GM12878 (cell line): Measurements from ENCODE around the gene NMT1. TPM values are rescaled to one million over a fixed set of nuclear protein-coding genes. Genes with fewer than 3 reads are reported as not detected.

Source experiments
- ATAC-seq: fragments of 200-7000 bp; cut with Tn5 transposase; 3 replicates; pipeline ENCODE4 v1.9.1; 2020; ENCODE audit warnings: mild to moderate bottlenecking, moderate library complexity
- BruUV-seq: library from RNA; stranded (reverse); fragments of 400-500 nt; replicated peaks from 2 replicates; lab custom pipeline; 2021; lab: Mats Ljungman, UMichigan
- CTCF ChIA-PET: fragments of 300-600 bp; sonication (Branson Sonifier 250); formaldehyde crosslinking; extraction: SDS; loops from one replicate; lab custom pipeline; 2021; ENCODE audit warnings: inconsistent platforms; lab: Yijun Ruan, JAX
- POLR2A ChIA-PET: fragments of 350-600 bp; formaldehyde crosslinking; extraction: SDS; loops from one replicate; lab custom pipeline; 2021; ENCODE audit warnings: inconsistent platforms; lab: Charles Lee
- RAD21 ChIA-PET: fragments of 300-600 bp; sonication (Branson Sonifier 250); formaldehyde crosslinking; loops from one replicate; lab custom pipeline; 2023; ENCODE audit warnings: antibody characterized with exemption; ENCODE audit not compliant: unreplicated experiment; lab: Charles Lee
- SMC1A ChIA-PET: fragments of 300-600 bp; sonication (Branson Sonifier 250); formaldehyde crosslinking; loops from one replicate; lab custom pipeline; 2023; ENCODE audit not compliant: unreplicated experiment, uncharacterized antibody; lab: Charles Lee
- DNase-seq: peaks from one replicate; pipeline ENCODE4 v3.0.0-alpha.2; 2011; ENCODE audit warnings: low read depth, low spot score
- FAIRE-seq: peaks from 3 replicates; lab custom pipeline; 2011; peaks lifted over from hg19 to GRCh38; lab: Jason Lieb, UNC
- H2AFZ ChIP-seq: 2 replicates; pipeline ENCODE4 v1.6.0; 2011; ENCODE audit warnings: low read depth, low read length, control low read depth; ENCODE audit not compliant: control insufficient read depth
- H3K27ac ChIP-seq: 2 replicates; pipeline ENCODE4 v1.5.1; 2011; ENCODE audit warnings: control low read depth; ENCODE audit not compliant: control insufficient read depth, insufficient read depth
- H3K27me3 ChIP-seq, 2 experiments: replicated peaks in 1 of 2; 2 replicates each; pipeline versions ENCODE4 v1.6.0 to v1.6.1; 2011; ENCODE audit warnings: low read length in 1 of 2; ENCODE audit not compliant: control insufficient read depth in 2 of 2, insufficient read depth in 2 of 2
- H3K36me3 ChIP-seq, 2 experiments: 2 replicates each; pipeline ENCODE4 v1.5.1; 2011; ENCODE audit warnings: low read length in 1 of 2; ENCODE audit not compliant: control insufficient read depth in 2 of 2, insufficient read depth in 2 of 2
- H3K4me1 ChIP-seq: 2 replicates; pipeline ENCODE4 v1.6.1; 2011; ENCODE audit warnings: mild to moderate bottlenecking, low read length, moderate library complexity, mixed read lengths; ENCODE audit not compliant: control insufficient read depth, insufficient read depth
- H3K4me2 ChIP-seq: 2 replicates; pipeline ENCODE4 v1.6.0; 2011; ENCODE audit warnings: control low read depth; ENCODE audit not compliant: control insufficient read depth, insufficient read depth
- H3K4me3 ChIP-seq: fragments of 200-600 bp; sonication (generic); 2 replicates; pipeline ENCODE4 v1.5.1; 2016
- H3K79me2 ChIP-seq: 2 replicates; pipeline ENCODE4 v1.6.0; 2011; ENCODE audit warnings: low read length; ENCODE audit not compliant: control insufficient read depth, insufficient read depth
- H3K9ac ChIP-seq: 2 replicates; pipeline ENCODE4 v1.8.0; 2011; ENCODE audit warnings: low read length, control low read depth, mixed read lengths; ENCODE audit not compliant: control insufficient read depth, insufficient read depth
- H3K9me3 ChIP-seq: replicated peaks from 3 replicates; pipeline ENCODE4 v1.5.1; 2011; ENCODE audit warnings: mild to moderate bottlenecking, low read length; ENCODE audit not compliant: control insufficient read depth, insufficient read depth
- H4K20me1 ChIP-seq: 2 replicates; pipeline ENCODE4 v1.6.0; 2011; ENCODE audit not compliant: control insufficient read depth, insufficient read depth
- CBFB ChIP-seq: IDR thresholded peaks from 2 replicates; pipeline ENCODE4 v1.6.1; 2016; ENCODE audit warnings: antibody characterized with exemption, low read depth
- CEBPB ChIP-seq, 2 experiments: fragments of 150-350 bp in 1 of 2; IDR thresholded peaks; 2 replicates each; pipeline ENCODE4 v1.6.1; 2012 to 2014; ENCODE audit warnings: low read depth in 2 of 2, low read length in 2 of 2, borderline replicate concordance in 1 of 2, inconsistent platforms in 1 of 2
- EZH2 ChIP-seq: IDR thresholded peaks from 2 replicates; pipeline ENCODE4 v1.6.1; 2012; ENCODE audit warnings: low read depth, mild to moderate bottlenecking, control low read depth, inconsistent platforms, low read length, borderline replicate concordance; ENCODE audit not compliant: control insufficient read depth
- FOXK2 ChIP-seq: fragments of 450-650 bp; IDR thresholded peaks from 2 replicates; pipeline ENCODE4 v1.6.1; 2017; ENCODE audit warnings: mild to moderate bottlenecking, moderate library complexity
- MYC ChIP-seq: IDR thresholded peaks from 2 replicates; pipeline ENCODE4 v1.6.1; 2011; ENCODE audit warnings: mild to moderate bottlenecking, low read length, moderate library complexity, inconsistent platforms; ENCODE audit not compliant: insufficient read depth, insufficient replicate concordance, insufficient read length, severe bottlenecking
- RCOR1 ChIP-seq: conservative IDR thresholded peaks from 2 replicates; pipeline ENCODE4 v1.6.1; 2012; ENCODE audit warnings: low read depth, low read length, improper control_type of control experiment
- SMAD5 ChIP-seq: IDR thresholded peaks from 2 replicates; pipeline ENCODE4 v1.6.1; 2016; ENCODE audit warnings: antibody characterized with exemption, low read depth
- STAT3 ChIP-seq: IDR thresholded peaks from 2 replicates; pipeline ENCODE4 v1.6.1; 2011; ENCODE audit warnings: low read depth, low read length, improper control_type of control experiment
- ZNF24 ChIP-seq: fragments of 450-650 bp; IDR thresholded peaks from 2 replicates; pipeline ENCODE4 v1.6.1; 2017; ENCODE audit warnings: antibody characterized with exemption, mild to moderate bottlenecking
- WGBS: methylation state at CpG from one replicate; pipeline ENCODE4 v1.1.6; 2016; ENCODE audit warnings: low lambda C conversion rate; ENCODE audit not compliant: insufficient replicate concordance, insufficient coverage; ENCODE audit errors: missing lambda C conversion rate; 5-methylcytosine and 5-hydroxymethylcytosine counted together
- in situ Hi-C: fragments of 300-500 bp; cut with MboI; formaldehyde crosslinking; loops from 9 replicates; pipeline ENCODE4 v1.14.3; 2018; ENCODE audit warnings: mixed read lengths
- intact Hi-C: fragments of 100-400 bp; cut with micrococcal nuclease; formaldehyde crosslinking; loops from one replicate; pipeline ENCODE4 v1.14.2; 2022; ENCODE audit not compliant: unreplicated experiment
- polyA plus RNA-seq, 11 experiments: library from polyadenylated mRNA; depleted of rRNA in 4 of 11; unstranded in 6 of 11; stranded (reverse) in 5 of 11; fragments of >200 nt; fragmentation: Nextera tagmentation in 4 of 11; fragmentation: Illumina TruSeq in 1 of 11; extraction: Ambion mirVana in 4 of 11; extraction: Trizol in 1 of 11; gene quantifications; 1 replicate in 1 of 11; 2 replicates in 10 of 11; pipeline versions ENCODE4 v1.2.1 to v1.2.3, GENCODE V29; 2011 to 2016; ENCODE audit warnings: inconsistent platforms in 2 of 11, missing spikeins in 2 of 11, low read depth in 1 of 11
- total RNA-seq, 4 experiments: library from RNA; depleted of rRNA in 3 of 4; stranded (reverse); fragments of >200 nt in 3 of 4; fragmentation: Illumina TruSeq in 1 of 4; extraction: Trizol in 1 of 4; gene quantifications; 2 replicates each; pipeline versions ENCODE4 v1.2.1 to v1.2.3, GENCODE V29; 2013 to 2021
- TF ChIP-seq, protein P1 (sequence below): IDR thresholded peaks from 2 replicates; pipeline ENCODE4 v1.6.1; 2012; ENCODE audit warnings: improper control_type of control experiment, low read depth, low read length; ENCODE audit not compliant: insufficient replicate concordance
- TF ChIP-seq, protein P2 (sequence below): IDR thresholded peaks from 2 replicates; pipeline ENCODE4 v1.6.1; 2011; ENCODE audit warnings: low read depth, low read length, improper control_type of control experiment, borderline replicate concordance

Gene NMT1
- total and polyA plus RNA-seq, 10 of the 15 experiments (the other 5 are each of a cell fraction or from before 2014, with no cell fraction given), result 96.7 to 395 (median 222) TPM

DNA sequence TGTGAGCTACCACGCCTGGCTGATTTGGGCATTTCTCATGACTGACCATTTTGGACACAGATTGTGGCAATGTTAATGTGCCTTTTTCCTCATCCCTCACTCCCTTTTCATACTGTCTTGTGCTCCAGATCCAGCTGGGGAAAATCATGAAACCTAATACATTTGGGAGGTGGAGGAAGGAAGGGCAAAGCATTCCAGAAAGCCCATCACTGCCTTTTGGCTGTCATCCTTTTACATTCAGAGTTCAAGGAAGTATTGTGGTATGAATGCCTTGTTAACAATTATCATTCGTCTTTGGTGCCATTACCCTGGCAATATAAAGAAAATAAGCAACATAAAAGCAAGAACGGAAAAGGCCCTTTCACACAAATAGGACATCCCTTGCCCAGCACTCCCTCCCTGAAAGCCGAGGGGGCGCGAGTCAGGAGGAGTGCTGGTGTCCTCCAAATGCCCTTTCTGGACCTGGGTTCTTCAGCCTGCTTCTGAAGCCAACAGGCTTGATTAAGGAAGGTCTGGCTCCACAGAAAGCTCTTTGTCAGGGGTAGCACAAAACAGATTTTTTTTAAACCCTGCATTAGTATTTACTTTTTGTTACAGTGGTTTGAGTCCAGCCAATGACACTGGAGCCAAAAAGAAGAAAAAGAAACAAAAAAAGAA, 20.1 kb downstream of the NMT1 start:
- WGBS, result 98% methylated on average over 6 of the region's 6 CpGs
- ChIA-PET CTCF (no interaction called here), RAD21 (no interaction called here)

More for the DNA sequence above, 20.1 kb downstream of the NMT1 start:
- Histone ChIP-seq H3K4me2 (no peak overlapping the region), H3K79me2 (peaks cover 23% of the 10 kb centered on the region), H3K36me3 (peaks cover 9 to 22% of the 10 kb centered on the region in 2 experiments), H3K27me3 (no peaks in the 10 kb centered on the region), H3K27ac (no peak overlapping the region), H3K9me3 (no peaks in the 10 kb centered on the region), H4K20me1 (no peaks in the 10 kb centered on the region), H3K4me1 (peaks cover 12% of the 10 kb centered on the region), H3K9ac (no peak overlapping the region), H3K4me3 (no peak overlapping the region), H2AFZ (no peak overlapping the region)
- FAIRE-seq (no peak), ATAC-seq (no peak), DNase-seq (no peak)
- intact Hi-C loops (no loop called here), in situ Hi-C loops (no loop called here)
- no TSS peak for BruUV-seq
- TF ChIP-seq CBFB (no peak), CEBPB (IDR thresholded peaks at IDR 0.05; ENCODE audit: borderline replicate concordance in 1 of 2, low read depth in 2 of 2, low read length in 2 of 2) (no peak), FOXK2 (no peak), EZH2 (no peak), SMAD5 (no peak), RCOR1 (no peak), STAT3 (no peak), ZNF24 (no peak), MYC (no peak)
- TF ChIP-seq, protein P1, sequence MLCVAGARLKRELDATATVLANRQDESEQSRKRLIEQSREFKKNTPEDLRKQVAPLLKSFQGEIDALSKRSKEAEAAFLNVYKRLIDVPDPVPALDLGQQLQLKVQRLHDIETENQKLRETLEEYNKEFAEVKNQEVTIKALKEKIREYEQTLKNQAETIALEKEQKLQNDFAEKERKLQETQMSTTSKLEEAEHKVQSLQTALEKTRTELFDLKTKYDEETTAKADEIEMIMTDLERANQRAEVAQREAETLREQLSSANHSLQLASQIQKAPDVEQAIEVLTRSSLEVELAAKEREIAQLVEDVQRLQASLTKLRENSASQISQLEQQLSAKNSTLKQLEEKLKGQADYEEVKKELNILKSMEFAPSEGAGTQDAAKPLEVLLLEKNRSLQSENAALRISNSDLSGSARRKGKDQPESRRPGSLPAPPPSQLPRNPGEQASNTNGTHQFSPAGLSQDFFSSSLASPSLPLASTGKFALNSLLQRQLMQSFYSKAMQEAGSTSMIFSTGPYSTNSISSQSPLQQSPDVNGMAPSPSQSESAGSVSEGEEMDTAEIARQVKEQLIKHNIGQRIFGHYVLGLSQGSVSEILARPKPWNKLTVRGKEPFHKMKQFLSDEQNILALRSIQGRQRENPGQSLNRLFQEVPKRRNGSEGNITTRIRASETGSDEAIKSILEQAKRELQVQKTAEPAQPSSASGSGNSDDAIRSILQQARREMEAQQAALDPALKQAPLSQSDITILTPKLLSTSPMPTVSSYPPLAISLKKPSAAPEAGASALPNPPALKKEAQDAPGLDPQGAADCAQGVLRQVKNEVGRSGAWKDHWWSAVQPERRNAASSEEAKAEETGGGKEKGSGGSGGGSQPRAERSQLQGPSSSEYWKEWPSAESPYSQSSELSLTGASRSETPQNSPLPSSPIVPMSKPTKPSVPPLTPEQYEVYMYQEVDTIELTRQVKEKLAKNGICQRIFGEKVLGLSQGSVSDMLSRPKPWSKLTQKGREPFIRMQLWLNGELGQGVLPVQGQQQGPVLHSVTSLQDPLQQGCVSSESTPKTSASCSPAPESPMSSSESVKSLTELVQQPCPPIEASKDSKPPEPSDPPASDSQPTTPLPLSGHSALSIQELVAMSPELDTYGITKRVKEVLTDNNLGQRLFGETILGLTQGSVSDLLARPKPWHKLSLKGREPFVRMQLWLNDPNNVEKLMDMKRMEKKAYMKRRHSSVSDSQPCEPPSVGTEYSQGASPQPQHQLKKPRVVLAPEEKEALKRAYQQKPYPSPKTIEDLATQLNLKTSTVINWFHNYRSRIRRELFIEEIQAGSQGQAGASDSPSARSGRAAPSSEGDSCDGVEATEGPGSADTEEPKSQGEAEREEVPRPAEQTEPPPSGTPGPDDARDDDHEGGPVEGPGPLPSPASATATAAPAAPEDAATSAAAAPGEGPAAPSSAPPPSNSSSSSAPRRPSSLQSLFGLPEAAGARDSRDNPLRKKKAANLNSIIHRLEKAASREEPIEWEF, result no peak
- TF ChIP-seq, protein P2, sequence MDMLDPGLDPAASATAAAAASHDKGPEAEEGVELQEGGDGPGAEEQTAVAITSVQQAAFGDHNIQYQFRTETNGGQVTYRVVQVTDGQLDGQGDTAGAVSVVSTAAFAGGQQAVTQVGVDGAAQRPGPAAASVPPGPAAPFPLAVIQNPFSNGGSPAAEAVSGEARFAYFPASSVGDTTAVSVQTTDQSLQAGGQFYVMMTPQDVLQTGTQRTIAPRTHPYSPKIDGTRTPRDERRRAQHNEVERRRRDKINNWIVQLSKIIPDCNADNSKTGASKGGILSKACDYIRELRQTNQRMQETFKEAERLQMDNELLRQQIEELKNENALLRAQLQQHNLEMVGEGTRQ, result no peak
- SMC1A ChIA-PET, result no interaction called here
- POLR2A ChIA-PET, result interaction anchor here (0.6 kb wide), 2 partner anchors 12 to 52 kb away, joined by 4 to 5 read pairs; no protein-coding TSS in a partner anchor
